ENCODE data around the gene DISC1.

GRCh38 chr1:231594123-231594522 lies 32.5 kb upstream of the DISC1 start:
- TF ChIP-seq CTCF (conservative IDR thresholded peaks at IDR 0.05 in 1 of 2, IDR thresholded peaks at IDR 0.05 in 1 of 2; ENCODE audit: extremely low read depth in 1 of 2, insufficient read depth in 1 of 2, low read depth in 1 of 2, low read length in 2 of 2) (no peak), EZH2 (IDR thresholded peaks at IDR 0.05; ENCODE audit: borderline replicate concordance, low read length) (no peak)
